ENCODE results near the gene C6orf132. TPM values are rescaled to one million over a fixed set of nuclear protein-coding genes. Genes with fewer than 3 reads are reported as not detected.
A peak's percentile ranks its signal among the peaks of the same experiment; 100 is the strongest.

The C6orf132 gene
- total RNA-seq, 3 donors from 2014 or later = 22.2 to 67.6 (median 57.6) TPM

GRCh38 chr6:42095776-42096541 is 46.5 kb downstream of the C6orf132 start:
- intact Hi-C loops (cut with DNase I, micrococcal nuclease) = no loop called here
- Histone ChIP-seq H3K9me3 (no peaks in the 10 kb centered on the region), H3K36me3 (ENCODE audit: low read depth) (no peaks in the 10 kb centered on the region), H3K4me1 (ENCODE audit: low read depth) (peaks cover 26% of the 10 kb centered on the region), H3K4me3 (no peak overlapping the region)
- TF ChIP-seq CTCF (IDR thresholded peaks at IDR 0.05) = no peak
- DNase-seq (peak in 1 of 3 donors; percentile 13), ATAC-seq (no peak)

GRCh38 chr6:42095094-42095493 is 47.3 kb downstream of the C6orf132 start:
- ATAC-seq (no peak), DNase-seq (no peak)
- H3K4me3 ChIP-seq = no peak overlapping the region
- intact Hi-C loops (cut with DNase I, micrococcal nuclease) = no loop called here
- H3K36me3 ChIP-seq (ENCODE audit: low read depth) = no peaks in the 10 kb centered on the region
- no peaks in the 10 kb centered on the region for H3K9me3 ChIP-seq
- no peak for TF ChIP-seq CTCF (IDR thresholded peaks at IDR 0.05)
- peaks cover 19% of the 10 kb centered on the region for H3K4me1 ChIP-seq (ENCODE audit: low read depth)

GRCh38 chr6:42093582-42094329 is 48.7 kb downstream of the C6orf132 start:
- DNase-seq (peak in 2 of 3 donors; percentile 62), ATAC-seq (peak; percentile 67)
- intact Hi-C loops (cut with DNase I, micrococcal nuclease) = no loop called here

GRCh38 chr6:42091718-42092023 is 50.7 kb downstream of the C6orf132 start:
- TF ChIP-seq CTCF (IDR thresholded peaks at IDR 0.05) = no peak
- intact Hi-C loops (cut with DNase I, micrococcal nuclease) = no loop called here
- Histone ChIP-seq H3K4me3 (no peak overlapping the region), H3K36me3 (ENCODE audit: low read depth) (no peaks in the 10 kb centered on the region), H3K9me3 (no peaks in the 10 kb centered on the region), H3K4me1 (ENCODE audit: low read depth) (no peaks in the 10 kb centered on the region)
- ATAC-seq (no peak), DNase-seq (no peak)

More at GRCh38 chr6:42093582-42094329, 48.7 kb downstream of the C6orf132 start:
- TF ChIP-seq CTCF (IDR thresholded peaks at IDR 0.05) = no peak
- no peak overlapping the region for H3K4me3 ChIP-seq
- no peaks in the 10 kb centered on the region for H3K9me3 ChIP-seq
- H3K4me1 ChIP-seq (ENCODE audit: low read depth) = peaks cover 6% of the 10 kb centered on the region
- H3K36me3 ChIP-seq (ENCODE audit: low read depth) = no peaks in the 10 kb centered on the region

GRCh38 chr6:42090819-42091717 is 51.4 kb downstream of the C6orf132 start:
- no peak for TF ChIP-seq CTCF (IDR thresholded peaks at IDR 0.05)
- no peak overlapping the region for H3K4me3 ChIP-seq
- no peaks in the 10 kb centered on the region for H3K9me3 ChIP-seq
- ATAC-seq (no peak), DNase-seq (no peak)
- H3K36me3 ChIP-seq (ENCODE audit: low read depth) = no peaks in the 10 kb centered on the region
- intact Hi-C loops (cut with DNase I, micrococcal nuclease) = no loop called here
- H3K4me1 ChIP-seq (ENCODE audit: low read depth) = no peaks in the 10 kb centered on the region

All from mucosa of descending colon (tissue), 3 donors.